Upper lobe of left lung (tissue), 4 donors: ENCODE measurements around the gene ACSM2A.
"Not testable (repeated sequence)": the region's sequence is repeated elsewhere in the genome, so short reads cannot be mapped to it uniquely, and the experiment has no call there.

Experiments
- POLR2A ChIP-seq, 4 donors: fragments of 450-650 bp; IDR thresholded peaks; one replicate each; pipeline ENCODE4 v1.5.1; 2016 to 2017; ENCODE audit warnings: antibody characterized with exemption in 4 of 4, mild to moderate bottlenecking in 2 of 4
- TF ChIP-seq, protein P1 (sequence below), 6 experiments: fragments of 450-650 bp in 4 of 6; fragments of 200-600 bp in 2 of 6; sonication (generic) in 2 of 6; IDR thresholded peaks; one replicate each; pipeline ENCODE4 v1.5.1; 2016 to 2019; ENCODE audit warnings: antibody characterized with exemption in 6 of 6

DNA sequence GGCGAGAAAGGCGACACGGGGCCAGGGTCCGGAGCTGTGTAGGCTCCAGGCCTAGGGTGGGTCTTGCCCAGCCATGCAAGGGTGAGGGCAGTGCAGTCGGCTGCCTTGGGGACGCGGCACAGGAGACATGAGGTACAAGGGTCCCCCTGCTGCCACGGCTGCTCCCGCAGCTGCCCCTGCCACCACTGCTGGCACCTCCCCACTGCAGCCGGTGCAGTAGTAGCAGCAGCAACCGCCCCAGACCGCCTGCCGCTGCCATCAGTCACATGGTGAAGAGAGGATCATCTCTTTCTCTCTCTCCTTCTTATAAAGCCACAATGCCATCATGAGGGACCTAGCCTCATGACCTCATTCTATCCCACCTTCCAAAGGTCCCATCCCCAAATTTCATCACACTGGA lies 80.5 kb downstream of the ACSM2A start:
- not testable (repeated sequence) for TF ChIP-seq POLR2A (IDR thresholded peaks at IDR 0.05)
- TF ChIP-seq, protein P1, sequence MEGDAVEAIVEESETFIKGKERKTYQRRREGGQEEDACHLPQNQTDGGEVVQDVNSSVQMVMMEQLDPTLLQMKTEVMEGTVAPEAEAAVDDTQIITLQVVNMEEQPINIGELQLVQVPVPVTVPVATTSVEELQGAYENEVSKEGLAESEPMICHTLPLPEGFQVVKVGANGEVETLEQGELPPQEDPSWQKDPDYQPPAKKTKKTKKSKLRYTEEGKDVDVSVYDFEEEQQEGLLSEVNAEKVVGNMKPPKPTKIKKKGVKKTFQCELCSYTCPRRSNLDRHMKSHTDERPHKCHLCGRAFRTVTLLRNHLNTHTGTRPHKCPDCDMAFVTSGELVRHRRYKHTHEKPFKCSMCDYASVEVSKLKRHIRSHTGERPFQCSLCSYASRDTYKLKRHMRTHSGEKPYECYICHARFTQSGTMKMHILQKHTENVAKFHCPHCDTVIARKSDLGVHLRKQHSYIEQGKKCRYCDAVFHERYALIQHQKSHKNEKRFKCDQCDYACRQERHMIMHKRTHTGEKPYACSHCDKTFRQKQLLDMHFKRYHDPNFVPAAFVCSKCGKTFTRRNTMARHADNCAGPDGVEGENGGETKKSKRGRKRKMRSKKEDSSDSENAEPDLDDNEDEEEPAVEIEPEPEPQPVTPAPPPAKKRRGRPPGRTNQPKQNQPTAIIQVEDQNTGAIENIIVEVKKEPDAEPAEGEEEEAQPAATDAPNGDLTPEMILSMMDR (IDR thresholded peaks at IDR 0.05), result not testable (repeated sequence)
